Measurements from ENCODE around the gene SLIT3.
"Not testable (repeated sequence)": the region's sequence is repeated elsewhere in the genome, so short reads cannot be mapped to it uniquely, and the experiment has no call there.

Gene SLIT3

GRCh38 chr5:168768172-168768571 lies 532.8 kb downstream of the SLIT3 start:
- no peak for DNase-seq

GRCh38 chr5:168766426-168766700 lies 534.6 kb downstream of the SLIT3 start:
- DNase-seq = no peak

- no peak for DNase-seq
Measured at GRCh38 chr5:168765551-168766425, 535.2 kb downstream of the SLIT3 start.

- no peak for DNase-seq
Measured at GRCh38 chr5:168765086-168765550, 535.8 kb downstream of the SLIT3 start.

GRCh38 chr5:168756453-168757391 lies 544.2 kb downstream of the SLIT3 start:
- no peak for DNase-seq

- no peak for DNase-seq
Measured at GRCh38 chr5:168755548-168756093, 545.3 kb downstream of the SLIT3 start.

- DNase-seq = no peak
Measured at GRCh38 chr5:168753691-168754254, 547.2 kb downstream of the SLIT3 start.

- DNase-seq = no peak
Measured at GRCh38 chr5:168752416-168753190, 548.3 kb downstream of the SLIT3 start.

- no peak for DNase-seq
Measured at GRCh38 chr5:168752012-168752411, 548.9 kb downstream of the SLIT3 start.

GRCh38 chr5:168750926-168751325 lies 550.0 kb downstream of the SLIT3 start:
- DNase-seq = no peak

GRCh38 chr5:168749391-168750100 lies 551.4 kb downstream of the SLIT3 start:
- no peak for DNase-seq

GRCh38 chr5:168747987-168748777 lies 552.8 kb downstream of the SLIT3 start:
- no peak for DNase-seq

GRCh38 chr5:168746893-168747640 lies 553.9 kb downstream of the SLIT3 start:
- DNase-seq = no peak

GRCh38 chr5:168746126-168746892 lies 554.6 kb downstream of the SLIT3 start:
- DNase-seq = not testable (repeated sequence)

- DNase-seq = no peak
Measured at GRCh38 chr5:168743617-168744016, 557.3 kb downstream of the SLIT3 start.

- DNase-seq = not testable (repeated sequence)
Measured at GRCh38 chr5:168742311-168742710, 558.6 kb downstream of the SLIT3 start.

GRCh38 chr5:168740811-168741213 lies 560.1 kb downstream of the SLIT3 start:
- DNase-seq = no peak

GRCh38 chr5:168740092-168740800 lies 560.7 kb downstream of the SLIT3 start:
- DNase-seq = no peak

All from right kidney (tissue), 1 donor.